ENCODE data around the gene SRSF7. TPM values are rescaled to one million over a fixed set of nuclear protein-coding genes. Genes with fewer than 3 reads are reported as not detected.
"Not testable (repeated sequence)": the region's sequence is repeated elsewhere in the genome, so short reads cannot be mapped to it uniquely, and the experiment has no call there.

The SRSF7 gene
- total RNA-seq, 6 experiments from 2014 or later, result 120 to 153 (median 147) TPM

GRCh38 chr2:38704664-38705063 is 46.5 kb downstream of the SRSF7 start:
- Mint-ChIP-seq H3K4me1 (ENCODE audit: low read depth) (peaks cover 45% of the 10 kb centered on the region), H3K27me3 (ENCODE audit: insufficient read depth) (peaks cover 5% of the 10 kb centered on the region)

GRCh38 chr2:38703336-38703735 is 47.8 kb downstream of the SRSF7 start:
- Mint-ChIP-seq H3K27ac (peak overlapping the region; percentile 89), H3K4me3 (peak overlapping the region; percentile 67), H3K4me1 (ENCODE audit: low read depth) (peaks cover 45% of the 10 kb centered on the region)
- not testable (repeated sequence) for H3K36me3 Mint-ChIP-seq (ENCODE audit: low read depth); H3K9me3 Mint-ChIP-seq; H3K27me3 Mint-ChIP-seq (ENCODE audit: insufficient read depth)
- peak; percentile 29 for DNase-seq

More at GRCh38 chr2:38704664-38705063, 46.5 kb downstream of the SRSF7 start:
- H3K4me3 Mint-ChIP-seq, result no peak overlapping the region
- no peak overlapping the region for H3K27ac Mint-ChIP-seq
- no peak for TF ChIP-seq CTCF (IDR thresholded peaks at IDR 0.05)
- H3K36me3 Mint-ChIP-seq (ENCODE audit: low read depth), result peaks cover 7% of the 10 kb centered on the region
- no peaks in the 10 kb centered on the region for H3K9me3 Mint-ChIP-seq
- DNase-seq, result no peak

GRCh38 chr2:38702413-38702812 is 48.7 kb downstream of the SRSF7 start:
- TF ChIP-seq CTCF (IDR thresholded peaks at IDR 0.05), result no peak
- Mint-ChIP-seq H3K4me3 (peak overlapping the region; percentile 63), H3K4me1 (ENCODE audit: low read depth) (peaks cover 46% of the 10 kb centered on the region), H3K36me3 (ENCODE audit: low read depth) (peaks cover 7% of the 10 kb centered on the region), H3K27me3 (ENCODE audit: insufficient read depth) (peaks cover 5% of the 10 kb centered on the region), H3K27ac (peak overlapping the region; percentile 88), H3K9me3 (no peaks in the 10 kb centered on the region)
- DNase-seq, result peak; percentile 92

- Mint-ChIP-seq H3K9me3 (no peaks in the 10 kb centered on the region), H3K27me3 (ENCODE audit: insufficient read depth) (peaks cover 5% of the 10 kb centered on the region), H3K36me3 (ENCODE audit: low read depth) (peaks cover 7% of the 10 kb centered on the region), H3K27ac (peak overlapping the region; percentile 88; the same call in 1 of the 2 replicates), H3K4me3 (no peak overlapping the region), H3K4me1 (ENCODE audit: low read depth) (peaks cover 48% of the 10 kb centered on the region)
- TF ChIP-seq CTCF (IDR thresholded peaks at IDR 0.05), result no peak
- DNase-seq, result no peak
These were observed 49.6 kb downstream of the SRSF7 start for GRCh38 chr2:38701542-38701941.

- Mint-ChIP-seq H3K27ac (peak overlapping the region; percentile 8; the same call in 1 of the 2 replicates), H3K4me1 (ENCODE audit: low read depth) (peaks cover 48% of the 10 kb centered on the region), H3K9me3 (no peaks in the 10 kb centered on the region), H3K4me3 (no peak overlapping the region), H3K27me3 (ENCODE audit: insufficient read depth) (peaks cover 5% of the 10 kb centered on the region), H3K36me3 (ENCODE audit: low read depth) (peaks cover 7% of the 10 kb centered on the region)
- TF ChIP-seq CTCF (IDR thresholded peaks at IDR 0.05), result no peak
- DNase-seq, result no peak
These were observed 50.2 kb downstream of the SRSF7 start for GRCh38 chr2:38700881-38701458.

GRCh38 chr2:38700113-38700785 is 50.9 kb downstream of the SRSF7 start:
- TF ChIP-seq CTCF (IDR thresholded peaks at IDR 0.05), result no peak
- H3K27ac Mint-ChIP-seq, result peak overlapping the region; percentile 8; the same call in 1 of the 2 replicates
- peaks cover 45% of the 10 kb centered on the region for H3K4me1 Mint-ChIP-seq (ENCODE audit: low read depth)
- peaks cover 2% of the 10 kb centered on the region for H3K27me3 Mint-ChIP-seq (ENCODE audit: insufficient read depth)
- DNase-seq, result no peak
- peaks cover 4% of the 10 kb centered on the region for H3K36me3 Mint-ChIP-seq (ENCODE audit: low read depth)
- H3K9me3 Mint-ChIP-seq, result no peaks in the 10 kb centered on the region
- H3K4me3 Mint-ChIP-seq, result no peak overlapping the region

All from HFFc6 (cell line).